HEK293 (cell line): ENCODE data around the gene CENPX.

Experiments
- BCL11A ChIP-seq: fragments of 450-650 bp; formaldehyde crosslinking; IDR thresholded peaks from 2 replicates; pipeline ENCODE4 v1.5.1; 2016; ENCODE audit warnings: low read depth, missing biosample characterization, missing genetic modification characterization
- EGR2 ChIP-seq: fragments of 450-650 bp; formaldehyde crosslinking; IDR thresholded peaks from 2 replicates; pipeline ENCODE4 v1.5.1; 2016; ENCODE audit warnings: low read depth, missing biosample characterization, missing genetic modification characterization
- GLI2 ChIP-seq: fragments of 450-650 bp; formaldehyde crosslinking; IDR thresholded peaks from 2 replicates; pipeline ENCODE4; 2017; ENCODE audit warnings: missing biosample characterization, missing genetic modification characterization, low read depth, borderline replicate concordance
- KLF9 ChIP-seq: fragments of 450-650 bp; formaldehyde crosslinking; IDR thresholded peaks from 2 replicates; pipeline ENCODE4 v1.5.1; 2016; ENCODE audit warnings: missing biosample characterization, missing genetic modification characterization, low read depth
- MZF1 ChIP-seq: fragments of 450-650 bp; formaldehyde crosslinking; IDR thresholded peaks from 2 replicates; pipeline ENCODE4 v1.5.1; 2017; ENCODE audit warnings: missing biosample characterization, missing genetic modification characterization, borderline replicate concordance
- OSR2 ChIP-seq: fragments of 450-650 bp; formaldehyde crosslinking; IDR thresholded peaks from 2 replicates; pipeline ENCODE4 v1.5.1; 2016; ENCODE audit warnings: missing biosample characterization, missing genetic modification characterization
- PRDM10 ChIP-seq: fragments of 450-650 bp; formaldehyde crosslinking; IDR thresholded peaks from 2 replicates; pipeline ENCODE4 v1.5.1; 2016; ENCODE audit warnings: missing biosample characterization, missing genetic modification characterization
- SCRT2 ChIP-seq: fragments of 450-650 bp; formaldehyde crosslinking; IDR thresholded peaks from 2 replicates; pipeline ENCODE4 v1.5.1; 2016; ENCODE audit warnings: missing biosample characterization, missing genetic modification characterization
- ZBTB20 ChIP-seq: fragments of 450-650 bp; formaldehyde crosslinking; IDR thresholded peaks from 2 replicates; pipeline ENCODE4 v1.5.1; 2016; ENCODE audit warnings: missing biosample characterization, missing genetic modification characterization
- ZFP41 ChIP-seq: fragments of 450-650 bp; formaldehyde crosslinking; IDR thresholded peaks from 2 replicates; pipeline ENCODE4 v1.5.1; 2016; ENCODE audit warnings: missing biosample characterization, missing genetic modification characterization, borderline replicate concordance
- ZIC2 ChIP-seq: fragments of 450-650 bp; formaldehyde crosslinking; IDR thresholded peaks from 2 replicates; pipeline ENCODE4 v1.5.1; 2016; ENCODE audit warnings: missing biosample characterization, missing genetic modification characterization
- ZNF155 ChIP-seq: fragments of 450-650 bp; formaldehyde crosslinking; IDR thresholded peaks from 2 replicates; pipeline ENCODE4 v1.5.1; 2016; ENCODE audit warnings: missing biosample characterization, missing genetic modification characterization
- ZNF174 ChIP-seq: fragments of 450-650 bp; formaldehyde crosslinking; IDR thresholded peaks from 2 replicates; pipeline ENCODE4 v1.5.0; 2017; ENCODE audit warnings: missing biosample characterization, mild to moderate bottlenecking, missing genetic modification characterization
- ZNF2 ChIP-seq: fragments of 450-650 bp; formaldehyde crosslinking; IDR thresholded peaks from 2 replicates; pipeline ENCODE4 v1.5.1; 2016; ENCODE audit warnings: missing biosample characterization, missing genetic modification characterization
- ZNF366 ChIP-seq: fragments of 450-650 bp; formaldehyde crosslinking; conservative IDR thresholded peaks from 2 replicates; pipeline ENCODE4 v1.5.1; 2016; ENCODE audit warnings: missing biosample characterization, missing genetic modification characterization
- ZNF37A ChIP-seq: fragments of 450-650 bp; IDR thresholded peaks from 2 replicates; pipeline ENCODE4 v1.5.1; 2018; ENCODE audit warnings: missing biosample characterization, missing genetic modification characterization
- ZNF449 ChIP-seq: fragments of 450-650 bp; formaldehyde crosslinking; IDR thresholded peaks from 2 replicates; pipeline ENCODE4 v1.5.1; 2017; ENCODE audit warnings: missing biosample characterization, mild to moderate bottlenecking, missing genetic modification characterization, moderate library complexity
- ZNF677 ChIP-seq: fragments of 450-650 bp; IDR thresholded peaks from 2 replicates; pipeline ENCODE4 v1.5.0; 2018; ENCODE audit warnings: missing biosample characterization, mild to moderate bottlenecking, missing genetic modification characterization, moderate library complexity
- ZNF692 ChIP-seq: fragments of 450-650 bp; formaldehyde crosslinking; IDR thresholded peaks from 2 replicates; pipeline ENCODE4 v1.5.1; 2016; ENCODE audit warnings: missing biosample characterization, missing genetic modification characterization
- ZNF76 ChIP-seq: fragments of 450-650 bp; formaldehyde crosslinking; IDR thresholded peaks from 2 replicates; pipeline ENCODE4; 2016; ENCODE audit warnings: low read depth, missing biosample characterization, missing genetic modification characterization, borderline replicate concordance
- ZNF768 ChIP-seq: fragments of 450-650 bp; formaldehyde crosslinking; IDR thresholded peaks from 2 replicates; pipeline ENCODE4 v1.5.1; 2018; ENCODE audit warnings: missing biosample characterization, mild to moderate bottlenecking, missing genetic modification characterization
- ZNF792 ChIP-seq: fragments of 450-650 bp; formaldehyde crosslinking; IDR thresholded peaks from 2 replicates; pipeline ENCODE4 v1.5.1; 2016; ENCODE audit warnings: missing biosample characterization, missing genetic modification characterization
- ZNF843 ChIP-seq: fragments of 450-650 bp; formaldehyde crosslinking; IDR thresholded peaks from 2 replicates; pipeline ENCODE4 v1.5.1; 2016; ENCODE audit warnings: missing biosample characterization, missing genetic modification characterization
- ZSCAN30 ChIP-seq: fragments of 450-650 bp; IDR thresholded peaks from 2 replicates; pipeline ENCODE4 v1.5.1; 2018; ENCODE audit warnings: missing biosample characterization, mild to moderate bottlenecking, missing genetic modification characterization, moderate library complexity
- ZXDB ChIP-seq: fragments of 450-650 bp; formaldehyde crosslinking; IDR thresholded peaks from 2 replicates; pipeline ENCODE4 v1.5.1; 2016; ENCODE audit warnings: missing biosample characterization, missing genetic modification characterization
- TF ChIP-seq, protein P1 (sequence below): fragments of 450-650 bp; formaldehyde crosslinking; IDR thresholded peaks from 2 replicates; pipeline ENCODE4 v1.5.1; 2016; ENCODE audit warnings: missing biosample characterization, missing genetic modification characterization
- TF ChIP-seq, protein P2 (sequence below): fragments of 450-650 bp; formaldehyde crosslinking; IDR thresholded peaks from 2 replicates; pipeline ENCODE4 v1.5.1; 2016; ENCODE audit warnings: missing biosample characterization, missing genetic modification characterization
- TF ChIP-seq, protein P3 (sequence below): fragments of 450-650 bp; formaldehyde crosslinking; IDR thresholded peaks from 2 replicates; pipeline ENCODE4 v1.5.1; 2016; ENCODE audit warnings: missing biosample characterization, missing genetic modification characterization

The CENPX gene

DNA sequence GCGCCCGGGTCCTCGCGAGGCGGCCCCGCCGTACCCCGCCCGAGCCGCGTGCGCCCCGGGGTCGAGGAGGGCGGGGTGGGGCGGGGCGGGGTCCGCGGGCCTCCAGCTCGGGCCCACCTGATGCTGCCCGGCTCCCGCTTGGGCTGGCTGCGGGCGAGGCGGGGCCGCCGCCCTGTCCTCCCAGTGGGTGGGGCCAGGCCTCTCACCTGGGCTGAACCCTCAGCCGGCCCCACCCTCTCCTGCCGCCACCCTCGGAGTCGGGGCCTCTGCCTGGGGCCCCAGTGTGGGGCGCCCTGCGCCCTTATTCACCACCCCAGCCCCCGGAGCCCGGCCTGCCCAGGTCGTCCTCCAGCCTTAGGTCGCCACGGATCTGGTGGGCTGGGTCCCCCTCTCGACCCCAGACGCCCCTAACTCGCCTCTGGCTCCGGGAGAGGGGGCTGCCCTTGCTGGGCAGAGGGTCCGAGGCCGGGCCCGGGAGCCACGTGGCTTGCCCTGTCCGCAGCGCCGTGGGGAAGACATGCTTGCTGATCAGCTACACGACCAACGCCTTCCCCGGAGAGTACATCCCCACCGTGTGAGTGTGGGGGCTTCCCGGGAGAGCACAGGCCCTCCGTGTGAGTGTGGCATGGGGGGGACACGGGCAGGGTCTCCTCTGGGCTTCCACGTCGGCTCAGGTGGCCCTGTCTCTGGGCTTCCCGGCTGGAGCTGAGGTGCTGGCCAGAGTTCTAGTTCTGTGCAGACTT lies 9.4 kb upstream of the CENPX start (continued):
- TF ChIP-seq ZNF449 (tag by site-specific recombination) (no peak), PRDM10 (tag by site-specific recombination) (no peak), OSR2 (no peak), ZNF768 (no peak), ZNF792 (tag by site-specific recombination) (no peak), ZNF155 (no peak), ZIC2 (peak; percentile 31), MZF1 (tag by site-specific recombination) (no peak), EGR2 (tag by site-specific recombination) (no peak), KLF9 (peak; percentile 68; the same call in 1 of the 2 replicates), BCL11A (tag by site-specific recombination) (no peak), SCRT2 (tag by site-specific recombination) (peak; percentile 38; the same call in 1 of the 2 replicates), ZNF174 (no peak), ZNF2 (tag by site-specific recombination) (no peak), GLI2 (no peak), ZSCAN30 (tag by site-specific recombination) (no peak), ZNF692 (peak; percentile 66; the same call in 1 of the 2 replicates), ZNF366 (tag by site-specific recombination) (no peak), ZNF37A (tag by site-specific recombination) (no peak), ZFP41 (tag by site-specific recombination) (no peak), ZXDB (tag by site-specific recombination) (no peak), ZNF843 (tag by site-specific recombination) (no peak), ZNF76 (tag by site-specific recombination) (no peak), ZNF677 (no peak), ZBTB20 (tag by site-specific recombination) (peak; percentile 56; the same call in 1 of the 2 replicates)
- TF ChIP-seq, protein P1, sequence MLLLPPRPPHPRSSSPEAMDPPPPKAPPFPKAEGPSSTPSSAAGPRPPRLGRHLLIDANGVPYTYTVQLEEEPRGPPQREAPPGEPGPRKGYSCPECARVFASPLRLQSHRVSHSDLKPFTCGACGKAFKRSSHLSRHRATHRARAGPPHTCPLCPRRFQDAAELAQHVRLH (tag by site-specific recombination): no peak
- TF ChIP-seq, protein P2, sequence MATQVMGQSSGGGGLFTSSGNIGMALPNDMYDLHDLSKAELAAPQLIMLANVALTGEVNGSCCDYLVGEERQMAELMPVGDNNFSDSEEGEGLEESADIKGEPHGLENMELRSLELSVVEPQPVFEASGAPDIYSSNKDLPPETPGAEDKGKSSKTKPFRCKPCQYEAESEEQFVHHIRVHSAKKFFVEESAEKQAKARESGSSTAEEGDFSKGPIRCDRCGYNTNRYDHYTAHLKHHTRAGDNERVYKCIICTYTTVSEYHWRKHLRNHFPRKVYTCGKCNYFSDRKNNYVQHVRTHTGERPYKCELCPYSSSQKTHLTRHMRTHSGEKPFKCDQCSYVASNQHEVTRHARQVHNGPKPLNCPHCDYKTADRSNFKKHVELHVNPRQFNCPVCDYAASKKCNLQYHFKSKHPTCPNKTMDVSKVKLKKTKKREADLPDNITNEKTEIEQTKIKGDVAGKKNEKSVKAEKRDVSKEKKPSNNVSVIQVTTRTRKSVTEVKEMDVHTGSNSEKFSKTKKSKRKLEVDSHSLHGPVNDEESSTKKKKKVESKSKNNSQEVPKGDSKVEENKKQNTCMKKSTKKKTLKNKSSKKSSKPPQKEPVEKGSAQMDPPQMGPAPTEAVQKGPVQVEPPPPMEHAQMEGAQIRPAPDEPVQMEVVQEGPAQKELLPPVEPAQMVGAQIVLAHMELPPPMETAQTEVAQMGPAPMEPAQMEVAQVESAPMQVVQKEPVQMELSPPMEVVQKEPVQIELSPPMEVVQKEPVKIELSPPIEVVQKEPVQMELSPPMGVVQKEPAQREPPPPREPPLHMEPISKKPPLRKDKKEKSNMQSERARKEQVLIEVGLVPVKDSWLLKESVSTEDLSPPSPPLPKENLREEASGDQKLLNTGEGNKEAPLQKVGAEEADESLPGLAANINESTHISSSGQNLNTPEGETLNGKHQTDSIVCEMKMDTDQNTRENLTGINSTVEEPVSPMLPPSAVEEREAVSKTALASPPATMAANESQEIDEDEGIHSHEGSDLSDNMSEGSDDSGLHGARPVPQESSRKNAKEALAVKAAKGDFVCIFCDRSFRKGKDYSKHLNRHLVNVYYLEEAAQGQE (tag by site-specific recombination): peak; percentile 47; the same call in 1 of the 2 replicates
- TF ChIP-seq, protein P3, sequence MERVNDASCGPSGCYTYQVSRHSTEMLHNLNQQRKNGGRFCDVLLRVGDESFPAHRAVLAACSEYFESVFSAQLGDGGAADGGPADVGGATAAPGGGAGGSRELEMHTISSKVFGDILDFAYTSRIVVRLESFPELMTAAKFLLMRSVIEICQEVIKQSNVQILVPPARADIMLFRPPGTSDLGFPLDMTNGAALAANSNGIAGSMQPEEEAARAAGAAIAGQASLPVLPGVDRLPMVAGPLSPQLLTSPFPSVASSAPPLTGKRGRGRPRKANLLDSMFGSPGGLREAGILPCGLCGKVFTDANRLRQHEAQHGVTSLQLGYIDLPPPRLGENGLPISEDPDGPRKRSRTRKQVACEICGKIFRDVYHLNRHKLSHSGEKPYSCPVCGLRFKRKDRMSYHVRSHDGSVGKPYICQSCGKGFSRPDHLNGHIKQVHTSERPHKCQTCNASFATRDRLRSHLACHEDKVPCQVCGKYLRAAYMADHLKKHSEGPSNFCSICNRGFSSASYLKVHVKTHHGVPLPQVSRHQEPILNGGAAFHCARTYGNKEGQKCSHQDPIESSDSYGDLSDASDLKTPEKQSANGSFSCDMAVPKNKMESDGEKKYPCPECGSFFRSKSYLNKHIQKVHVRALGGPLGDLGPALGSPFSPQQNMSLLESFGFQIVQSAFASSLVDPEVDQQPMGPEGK (tag by site-specific recombination): peak; percentile 57
